B cell (primary cell): ENCODE measurements around the gene ARFGAP2. TPM values are rescaled to one million over a fixed set of nuclear protein-coding genes. Genes with fewer than 3 reads are reported as not detected.

ENCODE experiments used
- ATAC-seq: fragments of 200-7000 bp; cut with Tn5 transposase; one replicate; pipeline ENCODE4 v1.10.0; 2021; ENCODE audit warnings: low read depth, mild to moderate bottlenecking, moderate number of reproducible peaks, moderate library complexity
- CTCF ChIA-PET: fragments of 350-600 bp; sonication (Branson Sonifier 250); formaldehyde crosslinking; loops from one replicate; lab custom pipeline; 2021; ENCODE audit warnings: antibody characterized with exemption, inconsistent platforms; lab: Charles Lee
- POLR2A ChIA-PET: fragments of 350-600 bp; sonication (Branson Sonifier 250); formaldehyde crosslinking; loops from one replicate; lab custom pipeline; 2021; ENCODE audit warnings: antibody characterized with exemption; lab: Charles Lee
- DNase-seq: peaks from one replicate; pipeline ENCODE4 v3.0.0; 2013
- H2AFZ ChIP-seq: 2 replicates; pipeline ENCODE4 v1.6.1; 2012; ENCODE audit warnings: mild to moderate bottlenecking, low read depth, low read length; ENCODE audit not compliant: insufficient read depth, poor library complexity, severe bottlenecking
- H3K27ac ChIP-seq, 2 donors: 1 replicate in 1 of 2; 2 replicates in 1 of 2; pipeline ENCODE4 v1.5.1; 2012 to 2013; ENCODE audit warnings: low read length in 2 of 2, mild to moderate bottlenecking in 2 of 2, moderate library complexity in 1 of 2
- H3K27me3 ChIP-seq, 4 experiments: fragments of 200-600 bp in 1 of 4; sonication (generic) in 1 of 4; replicated peaks in 1 of 4; 1 replicate in 2 of 4; 2 replicates in 2 of 4; pipeline versions ENCODE4 v1.6.1 to v1.7.0; 2013 to 2016; ENCODE audit warnings: low read length in 3 of 4, mild to moderate bottlenecking in 2 of 4, mixed read lengths in 1 of 4, moderate library complexity in 1 of 4; ENCODE audit not compliant: insufficient read depth in 4 of 4, control insufficient read depth in 3 of 4; ENCODE audit errors: control extremely low read depth in 1 of 4
- H3K36me3 ChIP-seq, 2 experiments: replicated peaks in 1 of 2; 1 replicate in 1 of 2; 2 replicates in 1 of 2; pipeline versions ENCODE4 v1.6.1 to v1.7.1; 2013; ENCODE audit warnings: low read length in 1 of 2; ENCODE audit not compliant: insufficient read depth in 2 of 2, control insufficient read depth in 1 of 2; ENCODE audit errors: control extremely low read depth in 1 of 2, extremely low read depth in 1 of 2
- H3K4me1 ChIP-seq, 2 donors: fragments of 200-600 bp in 1 of 2; sonication (generic) in 1 of 2; 1 replicate in 1 of 2; 2 replicates in 1 of 2; pipeline versions ENCODE4 v1.5.1 to v1.6.1; 2013 to 2017; ENCODE audit warnings: low read length in 2 of 2; ENCODE audit not compliant: control insufficient read depth in 2 of 2, insufficient read depth in 2 of 2
- H3K4me2 ChIP-seq: replicated peaks from 2 replicates; pipeline ENCODE3; 2012; ENCODE audit warnings: mild to moderate bottlenecking, low read depth, low read length; ENCODE audit not compliant: poor library complexity, severe bottlenecking
- H3K4me3 ChIP-seq, 5 experiments: fragments of 200-600 bp in 1 of 5; sonication (generic) in 1 of 5; 1 replicate in 3 of 5; 2 replicates in 2 of 5; pipeline versions ENCODE4 v1.5.1 to v1.7.0; 2011 to 2016; ENCODE audit warnings: low read length in 4 of 5, mild to moderate bottlenecking in 4 of 5, low read depth in 2 of 5, control low read depth in 1 of 5, moderate library complexity in 1 of 5; ENCODE audit not compliant: insufficient read depth in 1 of 5; ENCODE audit errors: control extremely low read depth in 1 of 5, extremely low read depth in 1 of 5
- H3K79me2 ChIP-seq: fragments of 200-600 bp; sonication (generic); one replicate; pipeline ENCODE4 v1.6.0; 2016; ENCODE audit warnings: low read length; ENCODE audit not compliant: control insufficient read depth, insufficient read depth
- H3K9ac ChIP-seq: fragments of 200-600 bp; sonication (generic); 2 replicates; pipeline ENCODE4 v1.6.1; 2017; ENCODE audit warnings: mild to moderate bottlenecking, low read length, moderate library complexity
- H3K9me3 ChIP-seq, 3 donors: one replicate each; pipeline versions ENCODE4 v1.6.1 to v1.7.1; 2013; ENCODE audit warnings: low read length in 2 of 3; ENCODE audit not compliant: control insufficient read depth in 2 of 3, insufficient read depth in 1 of 3; ENCODE audit errors: control extremely low read depth in 1 of 3
- H4K20me1 ChIP-seq: 2 replicates; pipeline ENCODE4 v1.6.0; 2012; ENCODE audit warnings: mild to moderate bottlenecking, low read length; ENCODE audit not compliant: insufficient read depth, control insufficient read depth, poor library complexity, severe bottlenecking
- H3K27ac Mint-ChIP-seq: one replicate; pipeline ENCODE4 v1.8.0; 2021; ENCODE audit warnings: mixed read lengths
- H3K27me3 Mint-ChIP-seq: one replicate; pipeline ENCODE4 v1.8.0; 2021; ENCODE audit warnings: mixed read lengths
- H3K4me1 Mint-ChIP-seq: one replicate; pipeline ENCODE4 v1.8.0; 2021; ENCODE audit warnings: mixed read lengths
- H3K4me3 Mint-ChIP-seq: one replicate; pipeline ENCODE4 v1.8.0; 2021; ENCODE audit warnings: mixed read lengths
- H3K9me3 Mint-ChIP-seq: one replicate; pipeline ENCODE4 v1.8.0; 2022; ENCODE audit warnings: mixed read lengths; ENCODE audit not compliant: insufficient read depth
- CTCF ChIP-seq: fragments of 200-600 bp; IDR thresholded peaks from one replicate; pipeline ENCODE4 v1.8.0; 2022; ENCODE audit warnings: antibody characterized with exemption, mild to moderate bottlenecking
- EZH2 ChIP-seq: IDR thresholded peaks from 2 replicates; pipeline ENCODE4 v1.6.1; 2012; ENCODE audit warnings: borderline replicate concordance, low read depth, mild to moderate bottlenecking, moderate library complexity, low read length; ENCODE audit not compliant: insufficient read depth, poor library complexity, severe bottlenecking
- WGBS: methylation state at CpG from one replicate; pipeline ENCODE4 v1.1.5; 2013; ENCODE audit warnings: missing lambda C conversion rate; ENCODE audit not compliant: insufficient coverage; 5-methylcytosine and 5-hydroxymethylcytosine counted together
- intact Hi-C: fragments of 100-400 bp; cut with micrococcal nuclease; formaldehyde crosslinking; loops from one replicate; pipeline ENCODE4 v1.10.0; 2022
- polyA plus RNA-seq: library from polyadenylated mRNA; depleted of rRNA; stranded (reverse); fragments of >200 nt; gene quantifications from 2 replicates; pipeline ENCODE4 v1.2.3, GENCODE V29; 2012
- total RNA-seq, 2 donors: library from RNA; stranded (reverse); fragments of 120-200 nt in 1 of 2; gene quantifications; 1 replicate in 1 of 2; 2 replicates in 1 of 2; pipeline versions ENCODE4 v1.2.3 to v1.2.4, GENCODE V29; 2013 to 2022

Gene ARFGAP2
- total and polyA plus RNA-seq, 2 donors (not counting 1 experiment from before 2014, with no cell fraction given), result 141 to 200 TPM

- no peaks in the 10 kb centered on the region for H3K27me3 Mint-ChIP-seq
- H3K9me3 Mint-ChIP-seq, result no peaks in the 10 kb centered on the region
- Histone ChIP-seq H3K9ac (no peak overlapping the region), H2AFZ (no peak overlapping the region), H4K20me1 (no peaks in the 10 kb centered on the region), H3K4me3 (no peak overlapping the region), H3K27me3 (no peaks in the 10 kb centered on the region), H3K4me1 (no peaks in the 10 kb centered on the region), H3K27ac (no peak overlapping the region), H3K79me2 (no peaks in the 10 kb centered on the region), H3K36me3 (no peaks in the 10 kb centered on the region), H3K4me2 (no peak overlapping the region), H3K9me3 (no peaks in the 10 kb centered on the region)
- DNase-seq (no peak), ATAC-seq (no peak)
- no peak overlapping the region for H3K4me3 Mint-ChIP-seq
- intact Hi-C loops, result no loop called here
- no peaks in the 10 kb centered on the region for H3K4me1 Mint-ChIP-seq
- ChIA-PET CTCF (interaction anchor here (1.3 kb wide), 1 partner anchor 249 kb away, joined by 3 read pairs; no protein-coding TSS in a partner anchor), POLR2A (no interaction called here)
- 100% methylated on average over 3 of the region's 4 CpGs for whole genome bisulfite sequencing
- no peak for TF ChIP-seq EZH2
- TF ChIP-seq CTCF, result no peak
- no peak overlapping the region for H3K27ac Mint-ChIP-seq
These were observed 36.8 kb downstream of the ARFGAP2 start for GRCh38 chr11:47139878-47140277.

- POLR2A ChIA-PET, result no interaction called here
- Mint-ChIP-seq H3K27ac (no peak overlapping the region), H3K9me3 (no peaks in the 10 kb centered on the region), H3K27me3 (no peaks in the 10 kb centered on the region), H3K4me1 (no peaks in the 10 kb centered on the region), H3K4me3 (no peak overlapping the region)
- ATAC-seq (no peak), DNase-seq (no peak)
- no peak overlapping the region for H3K9ac ChIP-seq
- no peaks in the 10 kb centered on the region for H3K9me3 ChIP-seq
- H2AFZ ChIP-seq, result no peak overlapping the region
- H3K4me2 ChIP-seq, result no peak overlapping the region
- no peak overlapping the region for H3K27ac ChIP-seq
- H3K4me1 ChIP-seq, result no peaks in the 10 kb centered on the region
- intact Hi-C loops, result no loop called here
- no peaks in the 10 kb centered on the region for H4K20me1 ChIP-seq
- TF ChIP-seq EZH2 (no peak), CTCF (no peak)
- no peak overlapping the region for H3K4me3 ChIP-seq
- CTCF ChIA-PET, result no interaction called here
- no peaks in the 10 kb centered on the region for H3K27me3 ChIP-seq
- no peaks in the 10 kb centered on the region for H3K36me3 ChIP-seq
- H3K79me2 ChIP-seq, result no peaks in the 10 kb centered on the region
- WGBS, result 100% methylated on average over 2 of the region's 2 CpGs
These were observed 39.2 kb downstream of the ARFGAP2 start for GRCh38 chr11:47137476-47137875.
